ENCODE data around the gene IL18R1.

IL18R1 gene

GRCh38 chr2:102345329-102345920 lies 10.2 kb upstream of the IL18R1 start:
- DNase-seq: no peak

GRCh38 chr2:102346381-102347130 lies 9.0 kb upstream of the IL18R1 start:
- no peak for DNase-seq

GRCh38 chr2:102350137-102350793 lies 5.3 kb upstream of the IL18R1 start:
- no peak for DNase-seq

- no peak for DNase-seq
These were observed 751 bp downstream of the IL18R1 start for GRCh38 chr2:102356381-102356712.

GRCh38 chr2:102356741-102357140 lies 1.1 kb downstream of the IL18R1 start:
- no peak for DNase-seq

- DNase-seq: no peak
These were observed 2.3 kb downstream of the IL18R1 start for GRCh38 chr2:102357937-102358336.

- no peak for DNase-seq
These were observed 2.9 kb downstream of the IL18R1 start for GRCh38 chr2:102358496-102358895.

GRCh38 chr2:102359527-102359926 lies 3.9 kb downstream of the IL18R1 start:
- no peak for DNase-seq

GRCh38 chr2:102361632-102362241 lies 6.1 kb downstream of the IL18R1 start:
- DNase-seq: no peak

- no peak for DNase-seq
These were observed 10.2 kb downstream of the IL18R1 start for GRCh38 chr2:102365763-102366162.

GRCh38 chr2:102366406-102367112 lies 11.0 kb downstream of the IL18R1 start:
- no peak for DNase-seq

- DNase-seq: no peak
These were observed 11.9 kb downstream of the IL18R1 start for GRCh38 chr2:102367331-102367971.

- DNase-seq: no peak
These were observed 13.0 kb downstream of the IL18R1 start for GRCh38 chr2:102368461-102369109.

GRCh38 chr2:102369866-102370265 lies 14.3 kb downstream of the IL18R1 start:
- DNase-seq: no peak

- no peak for DNase-seq
These were observed 20.5 kb downstream of the IL18R1 start for GRCh38 chr2:102376052-102376591.

GRCh38 chr2:102383722-102384121 lies 28.1 kb downstream of the IL18R1 start:
- no peak for DNase-seq

- no peak for DNase-seq
These were observed 29.9 kb downstream of the IL18R1 start for GRCh38 chr2:102385522-102385921.

- DNase-seq: no peak
These were observed 30.4 kb downstream of the IL18R1 start for GRCh38 chr2:102386004-102386403.

- no peak for DNase-seq
These were observed 31.4 kb downstream of the IL18R1 start for GRCh38 chr2:102386867-102387541.

- DNase-seq: no peak
These were observed 32.4 kb downstream of the IL18R1 start for GRCh38 chr2:102387763-102388546.
